NOMO-1 treated with DMSO at 0.1 percent for 48 hours (cell line): Measurements from ENCODE around the gene MPLKIP.
"Not testable (repeated sequence)": the region's sequence is repeated elsewhere in the genome, so short reads cannot be mapped to it uniquely, and the experiment has no call there.

Source experiments
- DNase-seq: peaks from one replicate; lab custom pipeline; 2025; ENCODE audit not compliant: unreplicated experiment; lab: John Stamatoyannopoulos, UW

MPLKIP gene

GRCh38 chr7:40133561-40134427 lies 628 bp downstream of the MPLKIP start:
- DNase-seq: peak; percentile 18

GRCh38 chr7:40122940-40123254 lies 11.5 kb downstream of the MPLKIP start:
- DNase-seq: no peak

GRCh38 chr7:40122100-40122939 lies 12.1 kb downstream of the MPLKIP start:
- not testable (repeated sequence) for DNase-seq

- DNase-seq: no peak
Measured at GRCh38 chr7:40120020-40120419, 14.4 kb downstream of the MPLKIP start.

GRCh38 chr7:40118201-40118600 lies 16.2 kb downstream of the MPLKIP start:
- DNase-seq: not testable (repeated sequence)

GRCh38 chr7:40117199-40117598 lies 17.2 kb downstream of the MPLKIP start:
- not testable (repeated sequence) for DNase-seq

GRCh38 chr7:40115936-40116335 lies 18.5 kb downstream of the MPLKIP start:
- DNase-seq: no peak

GRCh38 chr7:40105879-40106473 lies 28.4 kb downstream of the MPLKIP start:
- DNase-seq: peak; percentile 41

- DNase-seq: no peak
Measured at GRCh38 chr7:40102897-40103296, 31.5 kb downstream of the MPLKIP start.

- no peak for DNase-seq
Measured at GRCh38 chr7:40101201-40101600, 33.2 kb downstream of the MPLKIP start.

GRCh38 chr7:40099837-40100236 lies 34.6 kb downstream of the MPLKIP start:
- DNase-seq: no peak

- DNase-seq: no peak
Measured at GRCh38 chr7:40098810-40099209, 35.6 kb downstream of the MPLKIP start.

- no peak for DNase-seq
Measured at GRCh38 chr7:40097728-40098127, 36.7 kb downstream of the MPLKIP start.

GRCh38 chr7:40095695-40096327 lies 38.6 kb downstream of the MPLKIP start:
- no peak for DNase-seq

GRCh38 chr7:40095230-40095629 lies 39.2 kb downstream of the MPLKIP start:
- no peak for DNase-seq

- DNase-seq: no peak
Measured at GRCh38 chr7:40093631-40094350, 40.6 kb downstream of the MPLKIP start.

- no peak for DNase-seq
Measured at GRCh38 chr7:40092182-40092581, 42.2 kb downstream of the MPLKIP start.

GRCh38 chr7:40077849-40078248 lies 56.6 kb downstream of the MPLKIP start:
- DNase-seq: peak; percentile 68
